GM18502 (cell line): ENCODE measurements around the gene CENATAC.
"Not testable (repeated sequence)": the region's sequence is repeated elsewhere in the genome, so short reads cannot be mapped to it uniquely, and the experiment has no call there.

Source experiments
- ATAC-seq: cut with Tn5 transposase; IDR thresholded peaks from one replicate; pipeline ENCODE4 v1.9.1; 2021; ENCODE audit warnings: mild to moderate bottlenecking; ENCODE audit not compliant: unreplicated experiment, poor library complexity

The CENATAC gene

GRCh38 chr11:119048644-119049043, 50.7 kb downstream of the CENATAC start:
- no peak for ATAC-seq

- ATAC-seq = no peak
Observed at GRCh38 chr11:119049081-119049480, 51.1 kb downstream of the CENATAC start.

- peak; percentile 66 for ATAC-seq
Observed at GRCh38 chr11:119051440-119052162, 53.7 kb downstream of the CENATAC start.

GRCh38 chr11:119052163-119052814, 54.4 kb downstream of the CENATAC start:
- ATAC-seq = no peak

- no peak for ATAC-seq
Observed at GRCh38 chr11:119054418-119054817, 56.5 kb downstream of the CENATAC start.

- ATAC-seq = no peak
Observed at GRCh38 chr11:119055901-119056300, 58.0 kb downstream of the CENATAC start.

GRCh38 chr11:119056421-119056999, 58.6 kb downstream of the CENATAC start:
- ATAC-seq = peak; percentile 24

GRCh38 chr11:119057000-119057769, 59.2 kb downstream of the CENATAC start, which contains the start of gene HYOU1:
Gene HYOU1 (minus strand): TSS chr11:119057205. CDS start chr11:119056160, 1,045 bp downstream.
- ATAC-seq = peak; percentile 91

- not testable (repeated sequence) for ATAC-seq
Observed at GRCh38 chr11:119059128-119059527, 61.2 kb downstream of the CENATAC start.

GRCh38 chr11:119061256-119061655, 63.3 kb downstream of the CENATAC start:
- ATAC-seq = no peak

- ATAC-seq = no peak
Observed at GRCh38 chr11:119062779-119063178, 64.8 kb downstream of the CENATAC start.

GRCh38 chr11:119065369-119065768, 67.4 kb downstream of the CENATAC start:
- no peak for ATAC-seq
